H1 (cell line): ENCODE data around the gene ZFAND4. TPM values are rescaled to one million over a fixed set of nuclear protein-coding genes. Genes with fewer than 3 reads are reported as not detected.

Experiments used
- CTCF ChIA-PET: fragments of 300-600 bp; sonication (Branson Sonifier 250); formaldehyde crosslinking; loops from one replicate; lab custom pipeline; 2021; ENCODE audit not compliant: partially characterized antibody; lab: Charles Lee
- POLR2A ChIA-PET: fragments of 300-600 bp; sonication (Branson Sonifier 250); formaldehyde crosslinking; loops from one replicate; lab custom pipeline; 2021; ENCODE audit warnings: inconsistent platforms; ENCODE audit not compliant: partially characterized antibody; lab: Charles Lee
- DNase-seq, 2 experiments: peaks; one replicate each; pipeline versions ENCODE4 v3.0.0 to v3.0.0-alpha.2; 2010 to 2022; ENCODE audit warnings: low spot score in 2 of 2, low read depth in 1 of 2, mixed read lengths in 1 of 2
- FAIRE-seq: peaks from 2 replicates; lab custom pipeline; 2011; peaks lifted over from hg19 to GRCh38; lab: Jason Lieb, UNC
- H2AFZ ChIP-seq: 2 replicates; pipeline ENCODE4 v1.8.1; 2012; ENCODE audit warnings: low read length, inconsistent platforms
- H2AK5ac ChIP-seq: 2 replicates; pipeline ENCODE4 v1.6.1; 2013; ENCODE audit warnings: low read depth, low read length
- H2BK120ac ChIP-seq: replicated peaks from 2 replicates; pipeline ENCODE3; 2013; ENCODE audit warnings: low read depth, low read length, inconsistent platforms
- H2BK12ac ChIP-seq: 2 replicates; pipeline ENCODE4 v1.6.1; 2013; ENCODE audit warnings: low read depth, low read length
- H2BK15ac ChIP-seq: 2 replicates; pipeline ENCODE4 v1.6.1; 2013; ENCODE audit warnings: low read length
- H2BK20ac ChIP-seq: 2 replicates; pipeline ENCODE4 v1.6.1; 2013; ENCODE audit warnings: low read length
- H2BK5ac ChIP-seq: 2 replicates; pipeline ENCODE4 v1.6.1; 2013; ENCODE audit warnings: low read depth, low read length
- H3K14ac ChIP-seq: 2 replicates; pipeline ENCODE4 v1.6.1; 2013; ENCODE audit warnings: inconsistent platforms; ENCODE audit not compliant: insufficient read length
- H3K18ac ChIP-seq: 2 replicates; pipeline ENCODE4 v1.6.1; 2013; ENCODE audit warnings: low read length; ENCODE audit errors: extremely low read depth
- H3K23ac ChIP-seq: 2 replicates; pipeline ENCODE4 v1.6.1; 2013; ENCODE audit warnings: inconsistent platforms; ENCODE audit not compliant: insufficient read length
- H3K23me2 ChIP-seq: 2 replicates; pipeline ENCODE4 v1.6.1; 2013; ENCODE audit warnings: low read depth, low read length
- H3K27ac ChIP-seq: 2 replicates; pipeline ENCODE4 v1.6.1; 2011; ENCODE audit warnings: low read depth, low read length, inconsistent platforms
- H3K27me3 ChIP-seq, 4 experiments: replicated peaks in 1 of 4; 1 replicate in 1 of 4; 2 replicates in 3 of 4; pipeline versions ENCODE4 v1.6.1 to v1.8.1; 2011 to 2013; ENCODE audit warnings: low read length in 3 of 4, mild to moderate bottlenecking in 3 of 4, inconsistent platforms in 2 of 4, mixed read lengths in 2 of 4, moderate library complexity in 1 of 4; ENCODE audit not compliant: control insufficient read depth in 3 of 4, insufficient read depth in 3 of 4; ENCODE audit errors: extremely low read depth in 1 of 4
- H3K36me3 ChIP-seq, 4 experiments: 2 replicates each; pipeline versions ENCODE4 v1.6.1 to v1.8.1; 2011 to 2013; ENCODE audit warnings: mild to moderate bottlenecking in 4 of 4, low read length in 3 of 4, moderate library complexity in 2 of 4, control low read depth in 1 of 4, inconsistent platforms in 1 of 4; ENCODE audit not compliant: insufficient read depth in 4 of 4, control insufficient read depth in 2 of 4
- H3K4ac ChIP-seq: replicated peaks from 2 replicates; pipeline ENCODE3; 2013; ENCODE audit warnings: low read length, low read depth, mixed read lengths, inconsistent platforms; ENCODE audit not compliant: insufficient read length
- H3K4me1 ChIP-seq, 4 experiments: replicated peaks in 1 of 4; 1 replicate in 1 of 4; 2 replicates in 3 of 4; pipeline versions ENCODE4 v1.6.1 to v1.8.1; 2011 to 2013; ENCODE audit warnings: low read length in 3 of 4, inconsistent platforms in 2 of 4, mixed read lengths in 1 of 4; ENCODE audit not compliant: insufficient read depth in 4 of 4, control insufficient read depth in 3 of 4
- H3K4me2 ChIP-seq, 2 experiments: 2 replicates each; pipeline versions ENCODE4 v1.6.1 to v1.8.1; 2011 to 2013; ENCODE audit warnings: low read depth in 2 of 2, low read length in 2 of 2, control low read depth in 1 of 2, inconsistent platforms in 1 of 2, mild to moderate bottlenecking in 1 of 2; ENCODE audit not compliant: insufficient read depth in 1 of 2
- H3K4me3 ChIP-seq, 4 experiments: fragments of 200-600, 300-600 bp in 1 of 4; sonication (generic), shearing (Covaris generic), sonication (Bioruptor Twin) in 1 of 4; 2 replicates each; pipeline versions ENCODE4 v1.5.1 to v1.8.1; 2011 to 2016; ENCODE audit warnings: low read length in 4 of 4, low read depth in 3 of 4, control low read depth in 2 of 4, inconsistent platforms in 2 of 4, mild to moderate bottlenecking in 2 of 4, mixed read lengths in 1 of 4, moderate library complexity in 1 of 4; ENCODE audit not compliant: insufficient read depth in 2 of 4; ENCODE audit errors: extremely low read depth in 1 of 4
- H3K56ac ChIP-seq: replicated peaks from 2 replicates; pipeline ENCODE3; 2013; ENCODE audit warnings: low read depth, mild to moderate bottlenecking, mixed read lengths, low read length, inconsistent platforms; ENCODE audit not compliant: insufficient read length
- H3K79me1 ChIP-seq: 2 replicates; pipeline ENCODE4 v1.6.1; 2013; ENCODE audit warnings: low read depth, low read length, control low read depth
- H3K79me2 ChIP-seq, 2 experiments: 2 replicates each; pipeline versions ENCODE4 v1.6.1 to v1.8.1; 2012 to 2013; ENCODE audit warnings: low read length in 2 of 2, mild to moderate bottlenecking in 2 of 2, inconsistent platforms in 1 of 2; ENCODE audit not compliant: insufficient read depth in 2 of 2, control insufficient read depth in 1 of 2
- H3K9ac ChIP-seq, 4 experiments: replicated peaks in 1 of 4; 1 replicate in 1 of 4; 2 replicates in 3 of 4; pipeline versions ENCODE4 v1.6.1 to v1.8.1; 2011 to 2013; ENCODE audit warnings: low read depth in 3 of 4, low read length in 3 of 4, control low read depth in 2 of 4, mild to moderate bottlenecking in 2 of 4, moderate library complexity in 2 of 4, inconsistent platforms in 1 of 4; ENCODE audit errors: extremely low read depth in 1 of 4
- H3K9me3 ChIP-seq, 2 experiments: 2 replicates each; pipeline versions ENCODE4 v1.6.1 to v1.8.1; 2012 to 2013; ENCODE audit warnings: mild to moderate bottlenecking in 2 of 2, moderate library complexity in 2 of 2, control low read depth in 1 of 2, inconsistent platforms in 1 of 2, low read depth in 1 of 2, low read length in 1 of 2, mixed read lengths in 1 of 2; ENCODE audit not compliant: insufficient read depth in 2 of 2
- H4K20me1 ChIP-seq, 2 experiments: replicated peaks in 1 of 2; 2 replicates each; pipeline versions ENCODE3 to v1.8.1; 2011 to 2013; ENCODE audit warnings: inconsistent platforms in 2 of 2, low read length in 2 of 2, mild to moderate bottlenecking in 1 of 2; ENCODE audit not compliant: insufficient read depth in 2 of 2, control insufficient read depth in 1 of 2
- H4K5ac ChIP-seq: 2 replicates; pipeline ENCODE4 v1.6.1; 2013; ENCODE audit warnings: low read length, low read depth, mixed read lengths, inconsistent platforms; ENCODE audit not compliant: insufficient read length
- H4K8ac ChIP-seq: 2 replicates; pipeline ENCODE4 v1.8.0; 2013; ENCODE audit warnings: mild to moderate bottlenecking, moderate library complexity, low read length, inconsistent platforms; ENCODE audit not compliant: insufficient read depth; ENCODE audit errors: extremely low read depth
- H4K91ac ChIP-seq: replicated peaks from 2 replicates; pipeline ENCODE3; 2013; ENCODE audit warnings: low read length, mixed read lengths, inconsistent platforms; ENCODE audit not compliant: insufficient read length
- GTF2F1 ChIP-seq: IDR thresholded peaks from 2 replicates; pipeline ENCODE4 v1.6.1; 2012; ENCODE audit warnings: low read depth, low read length, improper control_type of control experiment, borderline replicate concordance
- KDM4A ChIP-seq: IDR thresholded peaks from one replicate; pipeline ENCODE4 v1.7.1; 2012; ENCODE audit warnings: low read depth, mild to moderate bottlenecking, moderate library complexity, low read length, inconsistent platforms; ENCODE audit not compliant: severe bottlenecking
- RFX5 ChIP-seq: IDR thresholded peaks from 2 replicates; pipeline ENCODE4 v1.6.1; 2011; ENCODE audit warnings: low read depth, low read length, improper control_type of control experiment, borderline replicate concordance
- SP4 ChIP-seq: IDR thresholded peaks from 2 replicates; pipeline ENCODE4 v1.6.1; 2012; ENCODE audit warnings: low read length, inconsistent platforms
- SUZ12 ChIP-seq: fragments of 200-600 bp; sonication (generic); IDR thresholded peaks from 2 replicates; pipeline ENCODE4 v1.6.1; 2012; ENCODE audit warnings: mild to moderate bottlenecking, inconsistent platforms, low read length, moderate library complexity, mixed read lengths
- WGBS, 2 experiments: shearing (Covaris generic) in 1 of 2; methylation state at CpG; one replicate each; pipeline versions ENCODE4 v1.1.6 to v1.1.7; 2013 to 2015; ENCODE audit warnings: low lambda C conversion rate in 2 of 2, mixed read lengths in 2 of 2, inconsistent platforms in 1 of 2, low coverage in 1 of 2, missing lambda C conversion rate in 1 of 2; ENCODE audit not compliant: insufficient replicate concordance in 2 of 2, insufficient coverage in 1 of 2, insufficient read length in 1 of 2; ENCODE audit errors: extremely low coverage in 1 of 2, missing lambda C conversion rate in 1 of 2; 5-methylcytosine and 5-hydroxymethylcytosine counted together
- polyA plus RNA-seq, 7 experiments: library from polyadenylated mRNA; depleted of rRNA in 3 of 7; stranded (reverse) in 5 of 7; unstranded in 2 of 7; fragments of >200 nt in 5 of 7; fragments of 200-250 nt in 2 of 7; gene quantifications; 1 replicate in 5 of 7; 2 replicates in 1 of 7; 4 replicates in 1 of 7; pipeline versions ENCODE4 v1.2.1 to v1.2.3, GENCODE V29; 2011 to 2013; ENCODE audit warnings: missing spikeins in 2 of 7, mixed read lengths in 2 of 7
- total RNA-seq: library from RNA; stranded (reverse); fragmentation: NEBNext Ultra II Directional; extraction: Animal tissue kit (Norgen Biotek cat#: 25700); gene quantifications from 2 replicates; pipeline ENCODE4 v1.2.1, GENCODE V29; 2021

ZFAND4 gene
- total and polyA plus RNA-seq, 2 of the 8 experiments (the other 6 are each of a cell fraction or from before 2014, with no cell fraction given) = 2.8 to 17.8 TPM

GRCh38 chr10:45569471-45569870 is 103.1 kb downstream of the ZFAND4 start:
- CTCF ChIA-PET = no interaction called here
- no peak overlapping the region for H4K5ac ChIP-seq
- H3K18ac ChIP-seq = no peak overlapping the region
- WGBS, 2 experiments = 87% methylated on average over 3 of the region's 3 CpGs; no CpG with 5 or more reads in 1 of the 2 experiments
- no peak overlapping the region for H2BK20ac ChIP-seq
- TF ChIP-seq SP4 (no peak), SUZ12 (no peak), RFX5 (no peak), GTF2F1 (no peak), KDM4A (no peak)
- TF ChIP-seq, all 59 proteins: peak for 0
- H3K23ac ChIP-seq = no peak overlapping the region
- no peak overlapping the region for H2BK120ac ChIP-seq
- no peak overlapping the region for H2BK5ac ChIP-seq
- H3K23me2 ChIP-seq = no peaks in the 10 kb centered on the region
- H3K4me2 ChIP-seq = no peak overlapping the region
- H2BK12ac ChIP-seq = no peak overlapping the region
- DNase-seq (no peak), FAIRE-seq (no peak)
- no peaks in the 10 kb centered on the region for H3K79me1 ChIP-seq
- no peak overlapping the region for H3K4me3 ChIP-seq
- no peak overlapping the region for H3K56ac ChIP-seq
- H3K27ac ChIP-seq = no peak overlapping the region
- no peak overlapping the region for H2AK5ac ChIP-seq
- no peaks in the 10 kb centered on the region for H3K9me3 ChIP-seq
- H4K91ac ChIP-seq = no peak overlapping the region
- H2AFZ ChIP-seq = no peak overlapping the region
- POLR2A ChIA-PET = no interaction called here
- no peak overlapping the region for H3K4ac ChIP-seq
- peaks cover 0 to 11% of the 10 kb centered on the region in 2 experiments; a peak in 1 of 4 replicates for H3K79me2 ChIP-seq
- peaks cover 0 to 9% (median 5%) of the 10 kb centered on the region in 4 experiments; a peak in 4 of 7 replicates for H3K4me1 ChIP-seq
- H4K20me1 ChIP-seq = no peaks in the 10 kb centered on the region
- no peak overlapping the region for H3K9ac ChIP-seq
- H4K8ac ChIP-seq = no peak overlapping the region
- H3K14ac ChIP-seq = no peak overlapping the region
- no peak overlapping the region for H2BK15ac ChIP-seq
- no peaks in the 10 kb centered on the region for H3K27me3 ChIP-seq
- no peaks in the 10 kb centered on the region for H3K36me3 ChIP-seq
